PC-3 (cell line): Measurements from ENCODE around the gene NET1.

Experiments used
- CTCF ChIP-seq: fragments of 300-600 bp; sonication (generic); conservative IDR thresholded peaks from 2 replicates; pipeline ENCODE4 v1.5.1; 2017; ENCODE audit warnings: antibody characterized with exemption, low read depth, mild to moderate bottlenecking, low read length
- EZH2 ChIP-seq: fragments of 300-600 bp; sonication (generic); IDR thresholded peaks from one replicate; pipeline ENCODE4 v1.6.1; 2017; ENCODE audit warnings: antibody characterized with exemption, mild to moderate bottlenecking, low read length; ENCODE audit not compliant: unreplicated experiment

DNA sequence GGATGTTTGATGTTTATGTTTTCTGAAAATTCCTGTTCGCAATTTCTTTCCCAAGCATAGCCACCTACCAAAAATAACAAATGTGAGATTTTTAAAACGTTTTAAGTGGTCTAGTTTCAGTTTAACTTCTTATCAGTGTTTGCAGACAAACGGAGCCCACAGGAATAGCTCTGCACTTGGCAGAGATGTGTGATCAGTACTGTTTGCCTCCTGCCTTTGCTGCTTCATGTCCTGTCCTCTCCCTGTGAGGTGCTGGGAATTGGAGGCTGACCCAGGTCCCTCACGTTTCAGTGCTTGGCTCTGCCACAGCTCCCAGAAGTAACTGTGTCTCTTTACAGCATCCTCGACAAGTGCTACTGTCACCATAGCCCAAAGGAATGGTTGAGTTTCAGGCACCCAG, 46.4 kb upstream of the NET1 start:
- TF ChIP-seq CTCF: no peak
- TF ChIP-seq EZH2: no peak
